ENCODE data around the gene JADE2.
"Not testable (repeated sequence)": the region's sequence is repeated elsewhere in the genome, so short reads cannot be mapped to it uniquely, and the experiment has no call there.

The JADE2 gene

DNA sequence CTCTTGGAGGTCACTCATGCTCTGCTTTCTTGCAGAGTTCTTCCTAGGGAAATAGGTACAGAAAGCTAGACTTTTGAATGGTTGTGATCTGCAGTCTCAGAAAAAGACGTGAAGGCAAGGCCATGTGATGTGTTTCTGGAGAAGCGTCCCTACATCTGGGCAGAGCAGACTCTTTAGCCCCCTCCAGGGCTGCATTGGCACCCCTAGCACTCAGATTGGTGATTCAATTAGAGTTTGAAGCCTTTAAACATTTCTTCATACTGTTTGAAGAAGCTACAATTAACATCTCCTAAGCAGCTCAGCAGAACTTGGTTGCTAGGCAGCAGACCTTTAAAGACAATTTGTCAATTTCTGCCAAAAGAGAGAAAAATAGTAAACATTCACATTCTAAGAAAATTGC lies 21.6 kb downstream of the JADE2 start:
- DNase-seq = no peak
- intact Hi-C loops (cut with DNase I) = no loop called here

DNA sequence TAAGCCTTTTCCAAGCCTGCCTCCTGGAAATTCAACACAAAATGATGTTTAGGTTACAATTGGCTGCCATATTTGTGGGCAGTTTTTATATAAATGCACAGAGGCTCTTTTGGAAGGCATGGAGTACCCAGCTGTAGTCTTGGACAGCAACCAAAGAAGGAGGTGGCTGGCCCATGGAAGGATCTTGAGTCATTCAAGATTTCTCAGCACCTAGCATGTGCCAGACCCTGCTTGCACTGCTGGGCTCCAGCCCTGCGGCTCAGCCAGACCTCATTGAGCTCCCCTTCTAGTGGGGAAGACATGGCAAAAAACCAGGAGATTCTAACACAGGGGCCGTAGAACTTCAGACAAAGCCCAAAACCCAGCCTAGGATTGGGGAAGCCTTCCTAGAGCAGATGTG lies 22.1 kb downstream of the JADE2 start:
- intact Hi-C loops (cut with DNase I) = no loop called here
- DNase-seq = peak in 5 of 10 donors; percentile 29 to 90 (median 57)

DNA sequence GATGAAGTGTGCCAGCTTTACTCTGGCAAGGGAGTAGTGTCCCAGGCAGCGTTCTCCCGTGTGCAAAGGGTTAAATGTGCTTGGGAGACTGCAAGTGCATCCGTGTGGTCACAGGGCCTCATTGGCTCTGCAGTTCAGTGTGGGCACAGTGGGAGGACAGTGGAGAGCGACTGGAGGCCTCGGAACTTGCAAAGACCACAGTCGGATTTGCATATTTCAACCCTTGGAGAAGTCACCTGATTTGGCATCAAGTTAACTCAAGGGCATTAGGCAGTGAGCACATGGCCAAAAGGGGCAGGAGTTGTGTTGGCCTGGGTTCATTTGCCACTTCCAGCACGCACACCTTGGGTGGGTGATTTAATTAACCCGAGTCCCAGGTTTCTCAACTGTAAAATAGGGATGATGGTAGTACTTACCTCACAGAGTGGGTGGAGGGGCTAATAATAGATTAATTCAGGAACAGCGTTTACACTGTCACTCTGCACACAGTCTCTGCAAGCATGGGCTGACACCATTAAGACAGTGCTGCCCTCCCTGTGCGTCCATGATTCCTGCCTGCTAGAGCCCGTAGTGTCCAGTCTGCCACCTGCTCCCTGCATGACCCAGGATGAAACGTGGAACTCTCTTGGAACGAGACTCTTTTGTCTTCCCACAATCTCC lies 22.7 kb downstream of the JADE2 start:
- intact Hi-C loops (cut with DNase I) = no loop called here
- no peak for DNase-seq

DNA sequence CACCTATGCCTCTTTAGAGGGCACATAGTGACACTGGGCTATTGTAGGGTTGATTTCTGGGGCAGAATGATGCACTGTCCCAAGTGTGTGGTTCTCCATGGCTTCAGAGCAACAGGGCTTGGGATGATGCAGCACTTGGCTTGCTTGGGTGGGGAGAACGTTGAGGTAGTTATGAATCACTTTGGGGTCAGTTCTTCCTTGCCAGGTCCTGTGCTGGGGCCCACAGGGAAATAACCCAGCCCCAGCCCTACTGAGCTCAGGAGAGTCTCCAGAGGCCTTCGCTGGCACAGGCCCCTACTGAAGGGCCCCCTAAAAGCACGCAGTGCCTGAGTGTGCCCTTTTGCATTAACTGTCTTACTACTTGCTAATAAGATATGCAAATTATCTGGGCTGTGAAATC lies 24.2 kb downstream of the JADE2 start:
- intact Hi-C loops (cut with DNase I) = no loop called here
- no peak for DNase-seq

DNA sequence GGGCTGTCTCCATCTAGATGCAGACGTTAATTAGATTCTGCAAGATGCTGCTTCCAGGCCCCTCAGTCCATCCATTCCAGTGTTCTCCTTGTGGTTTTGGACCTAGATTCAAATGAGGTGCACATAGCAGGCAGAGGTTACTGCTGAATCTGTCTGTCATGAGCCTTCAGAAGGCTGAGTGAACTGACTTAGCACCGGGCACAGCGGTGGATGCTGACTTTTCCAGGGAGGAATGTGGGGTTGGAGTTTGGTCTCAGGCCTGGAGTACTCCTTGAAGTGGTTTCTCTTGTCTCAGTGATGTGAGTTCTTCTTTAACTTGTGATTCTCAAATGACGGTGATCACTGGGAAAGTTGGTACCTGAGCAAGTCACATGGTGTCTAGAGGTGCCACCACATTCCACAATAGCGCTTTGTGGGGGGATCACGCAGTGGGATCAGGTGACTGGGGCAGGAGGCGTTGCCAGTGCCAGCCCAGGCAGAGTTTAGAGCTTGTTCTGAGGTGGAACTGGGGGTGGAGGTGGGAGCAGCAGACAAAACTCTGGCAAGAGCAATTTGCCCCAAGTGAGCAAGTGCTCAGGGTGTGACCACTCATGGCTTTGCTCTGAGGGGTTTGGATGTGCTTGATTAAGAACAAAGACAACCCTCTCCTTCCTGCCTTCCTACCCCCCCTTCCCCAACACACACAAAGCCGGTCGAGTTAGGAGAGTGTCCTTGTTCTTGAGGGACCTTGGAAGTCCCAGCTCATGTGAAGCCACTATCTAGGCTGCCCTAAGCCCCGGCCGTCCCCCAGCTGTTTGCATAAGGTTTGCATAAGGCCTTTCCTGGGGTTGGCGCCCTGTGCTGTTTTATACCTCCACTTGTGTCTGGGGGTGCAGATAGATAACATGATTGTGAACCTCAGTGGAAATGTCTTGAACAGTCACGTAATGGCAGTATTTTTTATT lies 25.1 kb downstream of the JADE2 start:
- intact Hi-C loops (cut with DNase I) = no loop called here
- DNase-seq = peak in 1 of 10 donors; percentile 71

DNA sequence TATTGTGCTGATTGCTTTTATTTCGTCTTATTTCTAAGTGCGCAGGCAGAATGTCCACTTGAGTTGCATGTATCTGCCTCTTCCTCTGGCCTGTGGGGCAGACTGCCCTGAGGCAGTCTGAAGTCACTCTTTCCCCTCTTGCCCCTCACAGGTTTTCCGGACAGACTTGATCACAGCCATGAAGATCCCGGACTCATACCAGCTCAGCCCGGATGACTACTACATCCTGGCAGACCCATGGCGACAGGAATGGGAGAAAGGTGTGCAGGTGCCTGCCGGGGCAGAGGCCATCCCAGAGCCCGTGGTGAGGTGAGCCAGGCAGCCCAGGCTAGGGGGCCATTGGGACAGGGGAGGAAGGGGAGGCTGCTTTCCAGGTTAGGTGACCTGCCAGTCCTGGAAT lies 26.4 kb downstream of the JADE2 start:
- intact Hi-C loops (cut with DNase I) = no loop called here
- no peak for DNase-seq

DNA sequence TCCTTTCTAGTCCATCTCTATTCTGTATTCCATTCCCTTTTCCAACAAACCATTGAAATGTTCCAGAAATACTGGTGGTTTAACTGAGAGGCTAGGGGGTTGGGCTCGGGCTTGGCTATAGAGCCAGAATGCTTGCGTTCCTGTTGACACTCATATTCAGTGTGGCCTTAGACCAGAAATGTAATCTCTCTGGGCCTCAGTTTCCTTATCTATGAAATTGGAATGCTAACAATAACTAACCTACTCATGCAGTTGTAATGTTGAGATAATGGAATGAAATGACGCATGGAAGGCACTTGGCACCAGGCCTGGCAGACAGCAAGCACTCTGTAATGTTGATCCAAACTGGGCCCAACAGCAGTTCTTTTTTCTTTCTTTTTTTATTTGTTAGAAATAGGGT lies 26.8 kb downstream of the JADE2 start:
- intact Hi-C loops (cut with DNase I) = no loop called here

DNA sequence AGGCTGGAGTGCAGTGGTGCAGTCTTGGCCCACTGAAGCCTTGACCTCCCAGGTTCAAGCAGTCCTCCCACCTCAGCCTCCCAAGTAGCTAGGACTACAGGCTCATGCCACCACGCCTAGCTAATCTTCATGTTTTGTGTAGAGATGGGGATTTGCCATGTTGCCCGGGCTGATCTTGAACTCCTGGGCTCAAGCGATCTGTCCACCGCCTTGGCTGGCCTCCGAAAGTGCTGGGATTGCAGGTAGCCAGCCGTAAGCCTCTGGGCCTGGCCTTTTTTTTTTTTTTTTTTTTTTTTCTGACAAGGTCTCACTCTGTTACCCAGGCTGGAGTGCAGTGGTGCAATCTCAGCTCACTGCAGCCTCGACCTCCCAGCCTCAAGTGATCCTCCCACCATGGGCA lies 27.2 kb downstream of the JADE2 start:
- DNase-seq; intact Hi-C loops (cut with DNase I): not testable (repeated sequence)

More for the DNA sequence above, 26.8 kb downstream of the JADE2 start:
- DNase-seq = no peak

DNA sequence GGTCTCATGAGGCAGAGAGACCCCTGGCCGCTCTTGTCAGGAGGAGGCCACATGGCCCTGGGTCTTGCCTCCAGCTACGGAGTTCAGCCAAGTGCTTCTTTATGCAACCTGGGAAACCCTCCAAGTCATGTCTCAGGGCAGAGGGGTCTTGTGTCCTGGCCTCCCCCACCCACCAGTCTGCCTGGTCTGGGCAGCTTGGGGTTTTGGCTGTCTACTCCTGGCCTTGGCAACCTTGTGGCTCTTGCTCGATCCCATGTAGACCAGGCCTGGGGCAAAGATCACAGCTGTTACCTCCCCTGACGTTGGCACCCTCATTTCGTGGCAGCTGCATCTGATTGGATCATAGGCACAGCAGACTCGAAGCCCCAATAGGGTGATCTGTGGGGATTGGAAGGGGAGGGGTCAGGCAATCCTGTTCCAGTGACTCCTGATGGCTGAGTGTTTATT lies 28.4 kb downstream of the JADE2 start:
- no peak for DNase-seq
- intact Hi-C loops (cut with DNase I) = no loop called here

DNA sequence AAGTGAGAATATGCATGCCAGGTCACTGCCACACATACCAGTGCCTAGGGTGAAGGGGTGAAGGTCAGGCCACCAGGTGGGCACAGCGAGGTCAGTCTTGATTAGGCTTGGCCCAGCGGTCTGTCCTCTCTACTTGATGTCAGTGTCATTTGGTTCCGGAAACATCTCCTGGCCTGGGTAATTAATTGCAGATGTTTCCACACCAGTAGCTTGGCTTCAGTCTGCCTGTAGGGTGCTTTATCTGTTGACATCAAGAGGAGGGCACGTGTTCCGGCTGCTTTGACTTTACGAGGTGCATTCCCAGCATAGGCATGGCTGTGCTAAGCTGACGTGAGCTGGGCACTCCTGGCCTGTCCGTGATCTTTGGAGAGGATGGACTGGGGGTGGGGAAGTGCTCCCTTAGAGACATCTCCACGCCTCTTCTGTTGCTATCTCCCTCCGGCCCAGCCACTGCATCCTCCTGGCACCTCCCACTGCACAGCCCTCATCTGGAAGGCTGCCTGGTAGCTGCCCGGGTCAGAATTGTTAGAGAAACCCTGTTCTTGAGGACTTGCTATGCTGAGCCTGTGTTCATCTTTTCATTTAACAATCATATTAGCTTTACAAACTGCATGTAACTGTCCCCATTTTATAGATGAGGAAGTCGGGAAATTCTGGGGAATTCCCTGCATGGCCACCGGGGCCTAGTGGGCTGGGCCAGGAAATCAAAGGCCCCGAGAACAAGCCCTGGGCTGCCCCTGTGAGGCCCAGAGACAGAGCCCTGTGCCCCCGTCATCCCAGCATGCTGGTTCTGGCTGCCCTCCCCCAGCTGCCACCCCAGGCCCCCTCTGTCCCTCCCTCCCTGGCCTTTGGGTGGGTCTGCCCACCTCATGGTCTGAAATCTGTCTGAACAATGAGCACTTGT lies 29.1 kb downstream of the JADE2 start:
- intact Hi-C loops (cut with DNase I) = no loop called here
- peak in 2 of 10 donors; percentile 27 to 58 for DNase-seq

DNA sequence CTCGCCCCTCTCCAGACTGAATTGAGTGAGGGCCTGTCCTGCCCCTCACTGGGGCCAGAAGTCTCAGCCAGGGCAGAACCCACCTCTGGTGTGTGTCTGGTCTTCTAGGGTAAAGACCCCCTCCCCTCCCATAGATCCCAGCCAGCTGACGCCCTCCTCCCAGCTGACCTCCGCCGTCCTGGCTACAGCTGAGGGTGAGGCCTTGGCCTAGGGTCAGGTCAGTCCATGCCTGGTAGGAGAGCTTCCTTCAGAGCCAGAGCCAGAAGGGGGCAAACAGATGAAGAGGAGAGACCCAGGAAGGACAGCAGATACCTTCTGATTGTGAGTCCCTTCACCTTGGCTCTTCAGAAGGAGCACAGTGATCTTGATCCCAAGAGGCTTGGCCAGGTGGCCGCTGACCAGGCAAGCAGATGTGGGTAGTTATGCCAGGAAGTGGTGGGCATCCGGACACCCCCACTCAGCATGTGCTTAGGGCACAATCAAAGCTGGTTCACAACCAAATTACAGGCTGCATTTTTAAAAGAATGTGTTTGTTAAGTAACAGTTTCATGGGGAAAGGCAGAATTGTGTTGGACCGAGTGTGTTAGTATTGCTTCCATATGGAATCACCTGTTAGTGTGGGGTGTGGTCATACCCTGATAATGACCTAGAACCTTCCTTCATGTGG lies 29.9 kb downstream of the JADE2 start:
- no peak for DNase-seq
- intact Hi-C loops (cut with DNase I) = no loop called here

DNA sequence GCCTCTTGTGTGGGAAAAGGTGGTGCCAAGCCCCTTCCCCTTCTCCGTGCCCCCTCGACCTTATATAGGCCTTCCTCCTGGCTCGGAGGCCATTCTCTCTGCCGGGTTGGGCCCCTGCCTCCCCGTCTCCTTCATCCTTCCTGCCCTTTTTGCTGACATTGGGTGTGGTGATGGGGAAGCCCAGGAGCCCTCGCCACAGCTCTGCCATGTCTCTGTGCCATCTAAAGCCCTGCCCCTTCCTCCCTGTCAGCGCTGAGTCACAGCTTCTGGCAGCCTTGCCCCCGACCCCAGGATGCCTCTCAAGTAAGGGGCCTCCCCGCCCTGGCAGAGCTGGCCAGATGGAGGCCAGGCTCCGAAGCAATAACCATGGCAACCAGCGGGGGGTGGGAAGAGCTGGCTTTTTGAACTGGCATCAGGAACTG lies 30.4 kb downstream of the JADE2 start:
- peak in 7 of 10 donors; percentile 35 to 92 (median 65) for DNase-seq
- intact Hi-C loops (cut with DNase I) = no loop called here

DNA sequence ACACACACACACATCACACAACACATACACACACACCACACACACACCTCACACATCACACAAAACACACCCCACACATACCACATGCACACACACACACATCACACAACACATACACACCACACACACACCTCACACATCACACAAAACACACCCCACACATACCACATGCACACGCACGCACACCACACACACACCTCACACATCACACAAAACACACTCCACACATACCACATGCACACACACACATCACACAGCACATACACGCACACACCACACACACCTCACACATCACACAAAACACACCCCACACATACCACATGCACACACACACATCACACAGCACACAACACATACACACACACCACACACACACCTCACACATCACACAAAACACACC lies 31.1 kb downstream of the JADE2 start:
- DNase-seq; intact Hi-C loops (cut with DNase I): not testable (repeated sequence)

DNA sequence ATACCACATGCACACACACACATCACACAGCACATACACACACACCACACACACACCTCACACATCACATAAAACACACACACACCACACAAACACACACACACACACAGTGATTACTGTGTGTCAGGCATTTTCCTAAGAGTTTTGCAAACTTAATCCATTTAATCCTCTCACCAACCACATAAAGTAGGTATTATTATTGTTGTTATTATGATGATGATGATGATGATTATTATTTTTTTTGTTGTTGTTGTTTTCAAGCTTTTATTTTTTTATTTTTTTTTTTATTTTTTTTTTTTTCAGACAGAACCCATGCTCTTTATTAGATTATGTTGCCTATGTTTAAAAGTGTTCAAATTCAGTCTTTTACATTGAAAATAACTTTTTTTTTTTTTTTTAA lies 31.5 kb downstream of the JADE2 start:
- intact Hi-C loops (cut with DNase I) = no loop called here
- no peak for DNase-seq

DNA sequence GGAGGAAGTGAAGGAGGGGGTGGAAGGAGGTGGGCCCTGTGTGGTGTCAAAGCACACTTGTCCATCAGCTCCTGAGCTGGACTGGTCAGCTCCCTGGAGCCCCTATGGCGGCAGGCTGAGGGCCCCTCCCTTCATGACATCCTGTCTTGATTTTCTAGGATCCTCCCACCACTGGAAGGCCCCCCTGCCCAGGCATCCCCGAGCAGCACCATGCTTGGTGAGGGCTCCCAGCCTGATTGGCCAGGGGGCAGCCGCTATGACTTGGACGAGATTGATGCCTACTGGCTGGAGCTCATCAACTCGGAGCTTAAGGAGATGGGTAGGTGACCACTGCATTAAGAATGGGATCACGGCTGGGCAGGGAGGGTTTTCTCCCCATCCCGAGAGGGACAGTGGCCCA lies 34.2 kb downstream of the JADE2 start:
- intact Hi-C loops (cut with DNase I) = no loop called here
- peak in 2 of 10 donors; percentile 61 to 75 for DNase-seq

DNA sequence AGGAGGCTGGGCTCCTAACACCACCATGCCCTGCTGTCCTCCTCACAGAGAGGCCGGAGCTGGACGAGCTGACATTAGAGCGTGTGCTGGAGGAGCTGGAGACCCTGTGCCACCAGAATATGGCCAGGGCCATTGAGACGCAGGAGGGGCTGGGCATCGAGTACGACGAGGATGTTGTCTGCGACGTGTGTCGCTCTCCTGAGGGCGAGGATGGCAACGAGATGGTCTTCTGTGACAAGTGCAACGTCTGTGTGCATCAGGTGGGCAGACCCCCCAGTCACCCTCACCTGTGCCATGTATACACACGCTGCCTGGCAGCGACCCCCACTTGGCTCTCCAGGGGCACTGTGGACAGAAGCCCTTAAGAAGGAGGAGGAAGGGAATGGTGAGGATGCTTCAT lies 35.2 kb downstream of the JADE2 start:
- intact Hi-C loops (cut with DNase I) = no loop called here
- DNase-seq = peak in 1 of 10 donors; percentile 49

DNA sequence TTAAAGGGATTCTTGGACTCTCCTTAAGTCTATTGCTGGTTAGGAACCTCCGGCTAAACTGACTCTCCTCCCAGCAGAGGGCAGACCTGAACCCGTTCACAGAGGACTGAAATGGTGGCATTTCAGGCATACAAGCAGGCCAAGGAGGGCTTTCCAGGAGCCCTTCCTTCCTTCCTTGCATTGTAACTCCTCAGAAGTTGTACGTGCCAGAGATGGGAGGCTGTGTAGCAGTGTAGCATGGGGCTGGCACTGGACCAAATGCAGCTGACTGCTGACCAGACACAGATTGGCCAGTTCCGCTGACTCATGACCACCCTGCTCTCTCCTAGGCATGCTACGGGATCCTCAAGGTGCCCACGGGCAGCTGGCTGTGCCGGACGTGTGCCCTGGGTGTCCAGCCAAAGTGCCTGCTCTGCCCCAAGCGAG lies 36.4 kb downstream of the JADE2 start:
- DNase-seq = peak in 2 of 10 donors; percentile 33 to 72

DNA sequence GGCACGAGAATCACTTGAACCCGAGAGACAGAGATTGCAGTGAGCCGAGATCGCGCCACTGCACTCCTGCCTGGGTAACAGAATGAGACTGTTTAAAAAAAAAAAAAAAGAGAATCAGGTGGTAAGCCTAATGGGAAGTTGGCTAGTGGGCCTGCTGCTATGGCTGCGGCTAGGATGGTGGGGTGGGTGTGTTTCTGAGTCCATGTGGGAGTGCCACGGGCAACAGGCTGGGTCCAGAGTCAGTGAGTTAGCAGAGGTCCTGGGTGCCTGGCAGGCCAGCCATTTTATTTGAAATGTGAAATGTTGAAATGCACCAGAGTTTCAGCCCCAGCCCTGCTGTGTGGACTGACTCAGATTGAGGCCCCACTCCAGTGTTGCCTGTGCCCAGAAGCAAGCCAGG lies 37.8 kb downstream of the JADE2 start:
- intact Hi-C loops (cut with DNase I) = no loop called here
- DNase-seq = no peak

More for the DNA sequence above, 36.4 kb downstream of the JADE2 start:
- intact Hi-C loops (cut with DNase I) = no loop called here

DNA sequence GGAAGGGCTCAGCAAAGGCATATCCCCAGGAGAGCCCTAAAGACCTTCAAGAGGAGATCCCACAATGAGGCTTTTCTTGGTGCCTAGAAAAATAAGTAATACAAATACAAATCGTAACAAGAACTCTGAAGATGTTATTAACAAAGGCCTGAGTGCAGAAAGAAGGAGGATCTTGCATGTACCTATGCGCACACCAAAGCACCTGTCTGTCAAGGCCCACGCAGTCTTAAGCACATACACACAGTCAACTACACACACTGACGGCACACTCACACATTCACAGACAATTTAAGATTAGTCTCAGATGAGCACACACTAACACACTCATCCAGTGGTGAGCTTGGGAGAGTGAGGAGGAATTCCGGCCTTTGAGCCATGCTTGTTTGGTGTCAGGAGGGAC lies 38.5 kb downstream of the JADE2 start:
- no peak for DNase-seq
- intact Hi-C loops (cut with DNase I) = no loop called here

DNA sequence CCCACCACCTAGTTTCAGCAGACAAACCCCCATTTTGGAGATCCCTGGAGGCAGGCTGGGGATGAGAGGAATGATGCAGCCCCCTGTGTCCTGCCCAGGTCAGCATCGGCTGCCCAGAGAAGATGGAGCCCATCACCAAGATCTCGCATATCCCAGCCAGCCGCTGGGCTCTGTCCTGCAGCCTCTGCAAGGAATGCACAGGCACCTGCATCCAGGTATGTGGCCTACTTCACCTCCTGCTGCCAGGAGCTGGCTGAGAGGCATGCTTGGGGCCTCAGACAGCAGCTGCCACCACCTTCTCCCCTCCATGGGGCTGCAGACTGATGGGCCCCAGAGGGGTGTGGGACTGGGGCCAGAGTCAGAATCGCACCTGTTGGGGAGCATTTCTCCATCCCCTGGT lies 38.9 kb downstream of the JADE2 start:
- intact Hi-C loops (cut with DNase I) = no loop called here
- peak in 3 of 10 donors; percentile 35 to 55 (median 47) for DNase-seq
